GM10248 (cell line): Measurements from ENCODE around the gene ELK4.

ENCODE experiments used
- CTCF ChIA-PET: fragments of 300-600 bp; sonication (Branson Sonifier 250); formaldehyde crosslinking; extraction: SDS; loops from one replicate; lab custom pipeline; 2021; ENCODE audit warnings: antibody characterized with exemption; lab: Yijun Ruan, JAX
- POLR2A ChIA-PET: fragments of 350-650 bp; sonication (Branson Sonifier 250); formaldehyde crosslinking; extraction: SDS; loops from one replicate; lab custom pipeline; 2020; ENCODE audit warnings: antibody characterized with exemption; lab: Yijun Ruan, JAX
- DNase-seq: peaks from one replicate; pipeline ENCODE4 v3.0.0; 2012; ENCODE audit errors: extremely low spot score
- CTCF ChIP-seq: IDR thresholded peaks from 2 replicates; pipeline ENCODE4 v1.5.1; 2012; ENCODE audit warnings: mild to moderate bottlenecking, low read depth; ENCODE audit errors: extremely low read depth, missing control alignments, control extremely low read depth

ELK4 gene

GRCh38 chr1:205580923-205581180 is 51.0 kb downstream of the ELK4 start:
- TF ChIP-seq CTCF = no peak
- ChIA-PET POLR2A (no interaction called here), CTCF (interaction anchor here (1.0 to 6.5 kb wide), 3 partner anchors 11 to 78 kb away, joined by 3 to 57 read pairs (median 3); no protein-coding TSS in a partner anchor)
- no peak for DNase-seq

GRCh38 chr1:205580140-205580922 is 51.5 kb downstream of the ELK4 start:
- no peak for TF ChIP-seq CTCF
- no peak for DNase-seq
- ChIA-PET CTCF (interaction anchor here (1.0 to 6.5 kb wide), 3 partner anchors 12 to 79 kb away, joined by 3 to 57 read pairs (median 3); no protein-coding TSS in a partner anchor), POLR2A (no interaction called here)

GRCh38 chr1:205579711-205580110 is 52.1 kb downstream of the ELK4 start:
- DNase-seq = no peak
- TF ChIP-seq CTCF = no peak
- CTCF ChIA-PET = interaction anchor here (1.0 to 6.5 kb wide), 2 partner anchors 12 to 55 kb away, joined by 4 to 57 read pairs; no protein-coding TSS in a partner anchor
- POLR2A ChIA-PET = no interaction called here

- DNase-seq = no peak
- CTCF ChIA-PET = interaction anchor here (1.0 to 6.5 kb wide), 3 partner anchors 13 to 80 kb away, joined by 4 to 57 read pairs (median 10); no protein-coding TSS in a partner anchor
- POLR2A ChIA-PET = no interaction called here
- no peak for TF ChIP-seq CTCF
These were observed 52.8 kb downstream of the ELK4 start for GRCh38 chr1:205578780-205579571.

GRCh38 chr1:205577874-205578658 is 53.7 kb downstream of the ELK4 start:
- ChIA-PET CTCF (interaction anchor here (0.8 to 6.5 kb wide), 4 partner anchors 14 to 124 kb away, joined by 3 to 57 read pairs (median 6); no protein-coding TSS in a partner anchor), POLR2A (no interaction called here)
- no peak for TF ChIP-seq CTCF
- DNase-seq = no peak
